Spinal cord (tissue), 10 donors: ENCODE data around the gene MAGI3. TPM values are rescaled to one million over a fixed set of nuclear protein-coding genes. Genes with fewer than 3 reads are reported as not detected.
"Not testable (repeated sequence)": the region's sequence is repeated elsewhere in the genome, so short reads cannot be mapped to it uniquely, and the experiment has no call there.

ENCODE experiments used
- DNase-seq, 6 donors: peaks; one replicate each; pipeline versions ENCODE4 v3.0.0 to v3.0.0-alpha.2; 2013 to 2015; ENCODE audit warnings: low spot score in 6 of 6, low read depth in 4 of 6
- H3K27ac ChIP-seq: one replicate; pipeline ENCODE4 v1.5.1; 2013; ENCODE audit warnings: low read depth, low read length, control low read depth
- H3K27me3 ChIP-seq: one replicate; pipeline ENCODE4 v1.6.1; 2013; ENCODE audit warnings: low read length; ENCODE audit not compliant: control insufficient read depth, insufficient read depth
- H3K36me3 ChIP-seq: one replicate; pipeline ENCODE4 v1.6.1; 2013; ENCODE audit warnings: low read length; ENCODE audit not compliant: control insufficient read depth, insufficient read depth
- H3K4me1 ChIP-seq: one replicate; pipeline ENCODE4 v1.6.1; 2013; ENCODE audit warnings: low read length; ENCODE audit not compliant: control insufficient read depth, insufficient read depth
- H3K4me3 ChIP-seq: one replicate; pipeline ENCODE4 v1.5.1; 2013; ENCODE audit warnings: low read depth, low read length, control low read depth
- H3K9me3 ChIP-seq: one replicate; pipeline ENCODE4 v1.6.1; 2013; ENCODE audit warnings: low read length; ENCODE audit not compliant: control insufficient read depth, insufficient read depth
- WGBS: methylation state at CpG from one replicate; pipeline ENCODE4 v1.1.5; 2013; ENCODE audit warnings: missing lambda C conversion rate; ENCODE audit not compliant: insufficient coverage; 5-methylcytosine and 5-hydroxymethylcytosine counted together
- polyA plus RNA-seq, 2 donors: library from polyadenylated mRNA; unstranded; fragments of 120-200 nt; gene quantifications; one replicate each; pipeline ENCODE4 v1.2.1, GENCODE V29; 2013; ENCODE audit not compliant: insufficient read length in 2 of 2
- small RNA-seq: library from RNA; depleted of rRNA; stranded (forward); fragments of <200 nt; gene quantifications from one replicate; pipeline ENCODE3, GENCODE V24; 2014; ENCODE audit warnings: low replicate concordance
- total RNA-seq, 2 donors: library from RNA; depleted of rRNA in 1 of 2; stranded (reverse); fragments of 120-200 nt in 1 of 2; fragments of >200 nt in 1 of 2; gene quantifications; one replicate each; pipeline versions ENCODE4 v1.2.3 to v1.2.4, GENCODE V29; 2013 to 2014
- donor health status: healthy.

The MAGI3 gene
- total and polyA plus RNA-seq, 4 donors, result 24.2 to 46.0 (median 29.5) TPM

DNA sequence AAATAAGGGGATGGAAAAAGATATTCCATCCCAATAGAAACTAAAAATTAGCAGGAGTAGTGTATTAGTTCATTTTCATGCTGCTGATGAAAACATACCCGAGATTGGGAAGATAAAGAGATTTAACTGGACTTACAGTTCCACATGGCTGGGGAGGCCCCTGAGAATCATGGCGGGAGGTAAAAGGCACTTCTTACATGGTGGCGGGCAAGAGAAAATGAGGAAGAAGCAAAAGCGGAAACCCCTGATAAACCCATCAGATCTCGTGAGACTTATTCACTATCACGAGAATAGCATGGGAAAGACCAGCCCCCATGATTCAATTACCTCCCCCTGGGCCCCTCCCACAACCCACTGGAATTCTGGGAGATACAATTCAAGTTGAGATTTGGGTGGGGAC lies 327.2 kb downstream of the MAGI3 start:
- H3K36me3 ChIP-seq, result peaks cover 13% of the 10 kb centered on the region
- H3K27me3 ChIP-seq, H3K9me3 ChIP-seq, H3K4me1 ChIP-seq, H3K27ac ChIP-seq, H3K4me3 ChIP-seq, DNase-seq: not testable (repeated sequence)
- no CpG with 5 or more reads among the region's 6 CpGs for WGBS

DNA sequence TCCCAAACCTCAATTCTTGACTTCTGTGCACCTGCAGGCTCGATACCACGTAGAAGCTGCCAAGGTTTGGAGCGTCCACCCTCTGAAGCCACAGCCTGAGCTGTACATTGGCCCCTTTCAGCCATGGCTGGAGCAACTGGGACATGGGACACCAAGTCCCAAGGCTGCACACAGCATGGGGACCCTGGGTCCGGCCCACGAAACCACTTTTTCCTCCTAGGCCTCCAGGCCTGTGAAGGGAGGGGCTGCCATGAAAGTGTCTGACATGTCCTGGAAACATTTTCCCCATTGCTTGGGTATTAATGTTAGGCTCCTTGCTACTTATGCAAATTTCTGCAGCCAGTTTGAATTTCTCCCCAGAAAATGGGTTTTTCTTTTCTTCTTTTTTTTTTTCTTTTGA lies 328.3 kb downstream of the MAGI3 start:
- peaks cover 13% of the 10 kb centered on the region for H3K36me3 ChIP-seq
- H3K4me3 ChIP-seq, H3K27me3 ChIP-seq, H3K9me3 ChIP-seq, H3K4me1 ChIP-seq, H3K27ac ChIP-seq, DNase-seq: not testable (repeated sequence)
- 98% methylated on average over 5 of the region's 5 CpGs for WGBS

GRCh38 chr1:113721010-113721409 lies 330.7 kb downstream of the MAGI3 start:
- H3K27ac ChIP-seq, result no peak overlapping the region
- DNase-seq, result no peak
- WGBS, result no CpG with 5 or more reads among the region's 2 CpGs
- peaks cover 18% of the 10 kb centered on the region for H3K36me3 ChIP-seq
- H3K4me3 ChIP-seq, result no peak overlapping the region
- H3K9me3 ChIP-seq, result peaks cover 5% of the 10 kb centered on the region
- no peaks in the 10 kb centered on the region for H3K27me3 ChIP-seq
- H3K4me1 ChIP-seq, result no peaks in the 10 kb centered on the region

DNA sequence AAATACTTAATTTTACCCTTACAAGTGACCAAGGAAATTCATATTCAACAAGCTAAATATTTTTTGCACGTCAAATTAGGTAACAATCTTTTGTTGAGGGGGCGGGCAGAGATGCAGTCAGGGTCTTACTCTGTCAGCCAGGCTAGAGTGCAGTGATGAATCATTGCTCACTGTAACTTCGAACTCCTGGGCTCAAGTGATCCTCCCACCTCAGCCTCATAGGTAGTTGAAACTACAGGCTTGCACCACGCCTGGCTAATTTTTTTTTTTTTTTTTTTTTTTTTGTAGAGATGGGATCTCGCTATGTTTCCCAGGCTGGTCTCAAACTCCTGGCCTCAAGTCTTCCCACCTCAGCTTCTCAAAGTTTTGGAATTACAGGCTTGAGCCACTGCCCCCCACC lies 342.5 kb downstream of the MAGI3 start:
- Histone ChIP-seq H3K27ac (no peak overlapping the region), H3K27me3 (no peaks in the 10 kb centered on the region), H3K4me3 (no peak overlapping the region), H3K9me3 (no peaks in the 10 kb centered on the region), H3K36me3 (peaks cover 11% of the 10 kb centered on the region), H3K4me1 (no peaks in the 10 kb centered on the region)
- no peak for DNase-seq
- 100% methylated on average over 2 of the region's 5 CpGs for WGBS

DNA sequence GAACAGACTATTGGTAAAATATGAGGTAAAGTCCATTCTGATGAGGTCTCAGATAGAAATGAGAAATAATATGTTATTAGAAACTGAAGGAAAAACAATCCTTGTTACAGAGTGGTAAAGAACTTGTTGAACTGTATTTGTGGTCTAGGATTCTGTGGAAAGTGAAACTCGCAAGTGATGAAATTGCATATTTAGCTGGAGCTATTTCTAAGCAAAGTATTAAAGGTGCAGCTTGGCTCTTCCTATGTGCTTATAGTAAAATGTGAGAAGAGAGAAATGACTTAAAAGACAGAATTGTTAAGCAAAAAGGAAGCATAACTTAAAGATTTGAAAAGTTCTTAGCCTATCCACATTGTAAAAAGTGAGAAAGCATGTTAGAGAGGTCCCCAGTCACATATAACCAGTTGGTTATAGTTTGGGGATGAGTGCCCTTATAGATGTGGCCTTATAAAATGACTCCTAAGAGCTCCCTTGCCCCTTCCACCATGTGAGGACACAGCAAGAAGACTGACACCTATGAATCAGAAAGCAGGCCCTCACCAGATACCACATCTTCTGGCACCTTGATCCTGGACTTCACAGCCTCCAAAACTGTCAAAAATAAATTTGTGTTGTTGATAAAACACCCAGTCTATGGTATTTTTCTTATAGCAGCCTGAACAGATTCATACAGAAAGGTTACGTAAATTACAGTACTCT lies 344.2 kb downstream of the MAGI3 start:
- no peaks in the 10 kb centered on the region for H3K9me3 ChIP-seq
- H3K36me3 ChIP-seq, result peaks cover 11% of the 10 kb centered on the region
- 100% methylated on average over 1 of the region's 2 CpGs for WGBS
- no peaks in the 10 kb centered on the region for H3K4me1 ChIP-seq
- DNase-seq, result no peak
- no peak overlapping the region for H3K27ac ChIP-seq
- H3K4me3 ChIP-seq, result no peak overlapping the region
- no peaks in the 10 kb centered on the region for H3K27me3 ChIP-seq

Small RNA genes lying within 50 kb of the gene (small RNA-seq; reads per million reads assigned to genes)
- gene MTND5P20, result not detected
